NCI-H1417 treated with DMSO at 0.1 percent for 48 hours (cell line): ENCODE data around the gene CLDN20.

Experiments used
- DNase-seq: peaks from one replicate; lab custom pipeline; 2025; lab: John Stamatoyannopoulos, UW

CLDN20 gene

GRCh38 chr6:155269765-155270164 lies 6.0 kb downstream of the CLDN20 start:
- no peak for DNase-seq

- no peak for DNase-seq
These were observed 6.8 kb downstream of the CLDN20 start for GRCh38 chr6:155270561-155271091.

GRCh38 chr6:155271145-155271544 lies 7.3 kb downstream of the CLDN20 start:
- DNase-seq = no peak

- DNase-seq = no peak
These were observed 8.8 kb downstream of the CLDN20 start for GRCh38 chr6:155272353-155273232.

DNA sequence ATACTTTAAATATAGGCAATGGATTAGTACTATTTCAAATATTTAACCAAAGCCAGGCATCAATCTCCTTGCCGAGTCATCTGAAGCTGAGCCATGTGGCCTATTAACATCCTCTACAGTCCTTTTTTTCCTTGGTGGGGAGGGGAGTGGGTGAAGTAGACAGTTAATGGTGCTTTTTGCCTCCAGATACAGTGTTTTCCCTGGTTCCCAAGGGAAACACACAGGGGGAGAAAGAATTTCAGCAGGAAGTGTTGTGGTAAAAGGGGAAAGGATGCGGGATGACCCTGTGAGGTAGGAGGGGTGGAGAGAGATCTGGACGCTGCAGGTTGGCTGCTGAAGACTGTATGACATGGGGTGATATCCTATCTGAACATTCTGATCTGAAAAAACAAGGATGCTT lies 9.6 kb downstream of the CLDN20 start:
- no peak for DNase-seq

DNA sequence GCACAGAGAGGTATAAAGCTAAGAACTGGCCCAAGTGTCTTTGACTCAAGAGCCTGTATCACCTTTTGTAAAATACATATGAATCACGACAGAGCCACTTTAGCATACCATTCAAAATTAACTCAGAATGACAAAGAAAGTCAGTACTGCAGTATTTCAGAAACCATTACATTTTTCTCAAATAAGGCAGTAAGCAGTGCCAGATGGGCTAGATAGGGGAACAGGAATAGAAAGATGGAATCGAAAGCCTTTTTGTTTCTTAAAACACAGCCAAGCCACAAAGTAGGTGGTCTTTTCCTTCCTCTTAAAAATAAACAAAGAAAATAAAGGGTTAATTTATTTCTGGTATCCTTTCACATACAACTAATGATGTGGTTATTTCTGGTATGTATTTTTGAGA lies 10.3 kb downstream of the CLDN20 start:
- no peak for DNase-seq

DNA sequence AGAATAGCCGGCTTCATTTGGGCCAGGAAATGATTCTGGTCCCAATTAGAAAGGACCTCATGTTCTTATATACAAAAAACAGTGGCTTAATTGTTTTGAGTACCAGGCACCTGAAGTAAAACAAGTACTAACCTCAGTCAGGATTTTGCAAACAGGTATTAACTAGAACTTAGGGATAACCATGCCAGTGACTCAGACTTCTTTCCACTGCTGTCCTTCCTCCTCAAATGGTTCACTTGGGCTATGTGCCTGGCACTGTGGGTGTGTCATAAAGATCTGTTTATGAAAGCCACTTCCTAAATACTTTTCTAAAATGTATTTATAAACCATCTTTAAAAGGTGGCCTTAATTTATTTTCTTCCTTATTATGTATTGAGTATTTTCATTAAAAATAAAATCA lies 10.7 kb downstream of the CLDN20 start:
- no peak for DNase-seq

DNA sequence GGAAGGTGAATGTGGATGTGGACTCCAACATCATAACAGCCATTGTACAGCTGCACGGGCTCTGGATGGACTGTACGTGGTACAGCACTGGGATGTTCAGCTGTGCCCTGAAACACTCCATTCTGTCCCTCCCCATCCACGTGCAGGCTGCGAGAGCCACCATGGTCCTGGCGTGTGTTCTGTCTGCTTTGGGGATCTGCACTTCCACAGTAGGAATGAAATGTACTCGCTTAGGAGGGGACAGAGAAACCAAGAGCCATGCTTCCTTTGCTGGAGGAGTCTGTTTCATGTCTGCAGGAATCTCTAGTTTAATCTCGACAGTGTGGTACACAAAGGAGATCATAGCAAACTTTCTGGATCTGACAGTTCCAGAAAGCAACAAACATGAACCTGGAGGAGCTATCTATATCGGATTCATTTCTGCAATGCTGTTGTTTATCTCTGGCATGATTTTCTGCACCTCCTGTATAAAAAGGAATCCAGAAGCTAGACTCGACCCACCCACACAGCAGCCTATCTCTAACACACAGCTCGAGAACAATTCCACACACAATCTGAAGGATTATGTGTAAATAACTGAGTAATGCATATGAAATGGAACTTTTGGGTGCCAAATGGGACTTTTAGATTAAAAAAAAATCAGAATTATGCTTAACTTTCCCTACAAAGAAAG lies 12.1 kb downstream of the CLDN20 start:
- DNase-seq = no peak

GRCh38 chr6:155276638-155277037 lies 12.8 kb downstream of the CLDN20 start:
- DNase-seq = no peak

DNA sequence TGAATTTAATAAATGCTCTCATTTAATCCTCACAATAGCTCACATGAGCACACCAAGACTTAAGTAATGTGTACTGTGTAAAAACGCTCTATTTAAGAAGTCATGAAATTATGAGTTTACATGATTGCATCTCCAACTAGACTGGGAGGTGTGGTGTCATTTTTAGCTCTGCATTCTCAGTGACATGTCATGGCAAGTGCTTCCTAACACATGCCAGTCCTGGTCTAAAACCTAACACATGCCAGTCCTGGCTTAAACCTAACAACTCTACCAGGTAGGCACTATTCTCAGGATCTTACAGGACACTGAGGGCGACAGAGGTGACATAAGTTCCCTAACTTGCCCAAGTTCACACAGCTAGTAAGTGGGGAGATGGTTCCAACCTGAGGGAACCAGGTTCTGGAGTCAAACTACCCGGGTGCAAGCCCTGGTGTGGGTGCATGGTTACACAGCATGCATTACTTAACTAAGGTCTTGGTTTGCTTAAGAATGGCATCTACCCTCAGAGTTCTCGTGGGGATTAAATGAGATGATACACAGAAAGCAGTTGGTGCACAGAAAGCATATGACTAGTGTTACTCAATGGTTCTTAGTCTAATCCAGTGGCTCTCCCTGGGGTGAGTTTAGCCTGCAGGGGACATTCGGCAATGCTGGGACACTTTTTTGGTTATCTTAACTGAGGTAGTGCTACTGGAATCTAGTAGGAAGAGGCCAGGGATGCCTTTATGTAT lies 14.7 kb downstream of the CLDN20 start:
- no peak for DNase-seq

- DNase-seq = no peak
These were observed 21.0 kb downstream of the CLDN20 start for GRCh38 chr6:155284775-155285174.

DNA sequence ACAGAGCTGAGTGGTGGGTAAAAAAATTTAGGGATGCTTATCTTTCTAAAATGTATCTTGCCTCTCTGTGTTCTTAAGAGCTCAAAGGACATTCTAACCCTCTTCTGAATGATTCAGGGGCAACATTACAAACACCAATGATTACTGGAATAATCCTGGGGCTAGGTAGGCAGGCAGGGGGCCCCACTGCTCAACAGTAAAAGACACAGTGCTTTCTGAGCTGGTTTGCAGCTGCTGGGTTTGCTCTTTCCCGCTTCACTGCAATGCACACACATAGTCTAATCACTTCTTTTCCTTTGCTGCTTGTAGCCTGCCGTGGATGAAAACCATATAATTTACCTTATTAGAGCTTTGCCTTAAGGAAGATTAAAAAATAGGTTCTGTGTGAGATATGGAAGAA lies 23.9 kb downstream of the CLDN20 start:
- no peak for DNase-seq

DNA sequence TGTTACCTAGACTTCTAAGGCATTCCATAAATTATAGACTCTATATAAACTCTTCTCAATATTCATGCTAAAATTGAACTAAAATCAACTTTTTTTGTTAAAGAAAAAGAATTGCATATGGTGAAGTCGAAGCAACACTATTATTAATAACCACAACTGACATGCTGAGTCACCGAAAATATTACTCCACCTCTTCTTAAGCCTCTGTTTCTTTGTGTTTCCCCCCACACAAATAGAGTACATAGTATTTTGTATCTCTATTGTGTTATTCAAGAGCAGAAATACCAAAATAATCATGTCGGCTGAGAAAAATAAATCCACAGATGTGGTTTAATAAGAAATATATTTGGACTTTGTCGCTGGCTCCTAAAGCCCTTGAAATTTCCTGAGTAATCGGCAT lies 26.7 kb downstream of the CLDN20 start:
- DNase-seq = no peak

DNA sequence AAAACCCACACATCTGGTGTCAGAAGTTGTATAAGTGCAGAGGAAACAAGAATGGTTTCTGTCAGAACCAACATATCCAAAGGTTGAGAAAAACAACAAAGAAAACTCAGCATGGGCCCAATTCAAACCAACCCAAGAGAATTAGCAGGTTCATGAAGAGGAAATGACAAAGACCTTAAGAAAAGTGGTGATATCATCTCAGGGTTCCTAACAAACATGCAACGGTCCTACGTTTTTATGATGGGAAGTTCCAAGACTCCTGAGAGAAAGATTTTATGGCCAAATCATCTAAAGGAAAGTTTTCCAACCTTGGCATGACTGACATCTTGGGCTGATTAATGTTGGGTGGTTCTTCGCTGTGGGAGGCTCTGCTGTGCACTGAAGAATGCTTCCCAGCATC lies 27.5 kb downstream of the CLDN20 start:
- no peak for DNase-seq

DNA sequence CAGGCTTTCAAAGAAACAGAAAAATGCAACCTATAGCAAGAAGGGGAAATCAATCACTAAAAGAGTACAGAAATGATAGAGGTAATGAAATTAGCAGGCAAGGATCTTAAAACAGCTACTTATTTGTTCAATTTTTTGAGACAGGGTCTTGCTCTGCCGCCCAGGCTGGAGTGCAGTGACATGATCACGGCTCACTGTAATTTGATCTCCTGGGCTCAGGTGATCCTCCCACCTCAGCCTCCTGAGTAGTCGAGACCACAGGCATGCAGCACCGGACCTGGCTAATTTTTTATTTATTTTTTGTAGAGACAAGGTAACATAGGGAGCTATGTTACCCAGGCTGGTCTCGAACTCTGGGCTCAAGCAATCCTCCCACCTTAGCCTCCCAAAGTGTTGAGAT lies 28.9 kb downstream of the CLDN20 start:
- DNase-seq = no peak

DNA sequence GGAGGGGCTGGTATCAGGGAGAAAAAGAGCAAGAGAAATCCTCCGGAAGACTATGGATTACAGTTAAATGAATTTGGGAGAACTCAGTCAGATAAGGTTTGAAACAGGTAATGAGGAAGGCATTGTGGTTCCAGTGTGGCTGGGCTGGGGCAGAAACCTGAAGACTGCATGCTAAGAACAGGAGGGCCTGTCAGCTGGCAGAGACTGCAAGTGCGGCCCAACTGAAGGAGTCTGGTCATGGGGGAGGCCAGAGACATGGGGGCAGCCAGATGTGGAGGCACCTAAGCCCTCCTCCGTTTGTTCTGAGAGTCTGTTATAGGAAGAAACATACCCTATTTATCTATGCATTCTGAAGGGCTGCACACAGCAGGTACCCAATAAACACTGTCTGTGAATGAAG lies 33.9 kb downstream of the CLDN20 start:
- no peak for DNase-seq

GRCh38 chr6:155301867-155302266 lies 38.1 kb downstream of the CLDN20 start:
- DNase-seq = no peak

- DNase-seq = no peak
These were observed 39.6 kb downstream of the CLDN20 start for GRCh38 chr6:155303361-155303870.

- DNase-seq = no peak
These were observed 43.1 kb downstream of the CLDN20 start for GRCh38 chr6:155306958-155307357.

DNA sequence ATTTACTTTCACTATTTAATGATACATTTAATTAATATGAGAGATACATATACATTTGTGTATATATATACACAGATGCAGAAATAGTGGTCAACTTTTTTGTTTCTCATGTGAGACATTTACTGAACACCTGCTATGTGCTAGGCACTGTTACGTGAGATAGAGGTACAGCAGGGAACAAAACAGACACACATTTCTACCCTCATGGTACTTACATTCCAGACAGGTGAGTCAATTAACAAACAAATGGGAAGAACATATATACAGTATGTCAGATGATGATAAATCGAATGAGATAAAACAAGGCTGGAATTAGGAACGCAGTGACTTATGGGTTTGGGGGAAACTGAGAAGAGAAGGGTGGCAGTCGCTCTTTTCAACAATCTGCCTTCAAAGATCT lies 45.3 kb downstream of the CLDN20 start:
- DNase-seq = no peak

- no peak for DNase-seq
These were observed 46.8 kb downstream of the CLDN20 start for GRCh38 chr6:155310596-155310995.

- no peak for DNase-seq
These were observed 47.3 kb downstream of the CLDN20 start for GRCh38 chr6:155311086-155311485.
